ENCODE data around the gene CRIP3.

CRIP3 gene

DNA sequence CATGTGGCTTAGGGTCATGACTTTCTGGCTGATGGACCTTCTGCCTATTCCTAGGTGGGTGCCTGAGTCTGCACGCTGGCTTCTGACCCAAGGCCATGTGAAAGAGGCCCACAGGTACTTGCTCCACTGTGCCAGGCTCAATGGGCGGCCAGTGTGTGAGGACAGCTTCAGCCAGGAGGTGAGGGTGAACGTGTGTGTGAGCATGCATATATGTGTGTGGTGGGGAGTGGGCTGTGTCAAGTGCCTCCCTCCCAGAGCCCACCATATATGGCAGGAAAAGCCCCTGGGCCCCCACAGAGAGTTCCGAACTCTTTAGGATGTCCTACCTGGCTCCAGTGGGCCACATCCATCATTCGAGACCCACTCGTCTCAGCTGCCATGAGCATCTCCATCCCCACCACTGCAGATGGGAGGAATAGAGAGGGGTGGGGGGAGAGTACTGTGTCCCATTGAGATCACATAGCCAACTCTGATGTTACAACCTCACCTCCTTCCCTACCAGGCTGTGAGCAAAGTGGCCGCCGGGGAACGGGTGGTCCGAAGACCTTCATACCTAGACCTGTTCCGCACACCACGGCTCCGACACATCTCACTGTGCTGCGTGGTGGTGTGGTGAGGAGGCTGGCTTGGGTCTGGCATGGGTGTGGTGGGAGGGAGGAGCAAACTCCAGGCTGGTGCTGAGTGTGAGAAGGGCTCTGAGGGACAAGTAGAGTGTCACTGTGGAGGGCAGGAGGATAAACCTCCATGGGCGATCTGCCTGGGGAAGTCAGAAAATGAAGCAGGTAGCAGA lies 7.3 kb downstream of the CRIP3 start:
- DNase-seq (ENCODE audit: insufficient read length, low spot score) (no peak), FAIRE-seq (no peak)
- TF ChIP-seq POLR2A (IDR thresholded peaks at IDR 0.05; ENCODE audit: low read depth, low read length): no peak

DNA sequence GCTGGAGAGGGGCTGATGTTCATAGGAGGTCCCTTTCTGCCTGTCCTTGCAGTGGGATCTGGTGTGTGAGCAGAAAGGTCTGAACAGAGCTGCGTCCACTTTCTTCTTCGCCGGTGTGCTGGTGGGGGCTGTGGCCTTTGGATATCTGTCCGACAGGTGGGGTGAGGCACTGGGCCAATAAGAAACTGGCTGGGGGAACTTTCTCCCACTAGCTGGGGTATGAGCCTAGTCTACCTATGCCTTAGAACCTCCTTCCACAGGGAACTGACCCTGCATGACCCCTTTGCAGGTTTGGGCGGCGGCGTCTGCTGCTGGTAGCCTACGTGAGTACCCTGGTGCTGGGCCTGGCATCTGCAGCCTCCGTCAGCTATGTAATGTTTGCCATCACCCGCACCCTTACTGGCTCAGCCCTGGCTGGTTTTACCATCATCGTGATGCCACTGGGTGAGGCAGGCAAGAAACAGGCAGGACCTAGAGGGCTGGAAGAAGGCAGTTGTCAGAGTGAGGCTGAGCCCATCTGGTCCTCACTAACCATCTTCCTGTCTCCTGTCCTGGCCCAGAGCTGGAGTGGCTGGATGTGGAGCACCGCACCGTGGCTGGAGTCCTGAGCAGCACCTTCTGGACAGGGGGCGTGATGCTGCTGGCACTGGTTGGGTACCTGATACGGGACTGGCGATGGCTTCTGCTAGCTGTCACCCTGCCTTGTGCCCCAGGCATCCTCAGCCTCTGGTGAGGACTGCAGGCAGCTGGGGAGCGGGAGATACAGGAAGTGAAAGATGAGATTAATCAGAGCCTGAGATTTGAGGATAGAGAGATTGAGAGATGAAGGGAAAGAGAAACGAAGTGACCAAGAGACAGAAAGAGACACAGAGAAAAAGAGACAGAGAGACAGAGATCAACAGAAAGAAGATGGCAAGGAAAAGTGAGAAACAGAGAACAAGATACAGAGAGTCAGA lies 9.0 kb downstream of the CRIP3 start:
- FAIRE-seq (no peak), DNase-seq (ENCODE audit: insufficient read length, low spot score) (no peak)
- TF ChIP-seq POLR2A (IDR thresholded peaks at IDR 0.05; ENCODE audit: low read depth, low read length): no peak

GRCh38 chr6:43298565-43299337 lies 9.9 kb downstream of the CRIP3 start:
- no peak for TF ChIP-seq POLR2A (IDR thresholded peaks at IDR 0.05; ENCODE audit: low read depth, low read length)
- no peak for DNase-seq (ENCODE audit: insufficient read length, low spot score)
- FAIRE-seq: no peak

- DNase-seq (ENCODE audit: insufficient read length, low spot score): no peak
- no peak for TF ChIP-seq POLR2A (IDR thresholded peaks at IDR 0.05; ENCODE audit: low read depth, low read length)
- FAIRE-seq: no peak
Measured at GRCh38 chr6:43297644-43298564, 10.7 kb downstream of the CRIP3 start, which contains the start of gene SLC22A7. Gene SLC22A7, plus strand, starts transcription at chr6:43298260. Its CDS starts 99 bp downstream, at chr6:43298359.

- FAIRE-seq (no peak), DNase-seq (ENCODE audit: insufficient read length, low spot score) (no peak)
- TF ChIP-seq POLR2A (IDR thresholded peaks at IDR 0.05; ENCODE audit: low read depth, low read length): no peak
Measured at GRCh38 chr6:43296780-43297497, 11.7 kb downstream of the CRIP3 start.

DNA sequence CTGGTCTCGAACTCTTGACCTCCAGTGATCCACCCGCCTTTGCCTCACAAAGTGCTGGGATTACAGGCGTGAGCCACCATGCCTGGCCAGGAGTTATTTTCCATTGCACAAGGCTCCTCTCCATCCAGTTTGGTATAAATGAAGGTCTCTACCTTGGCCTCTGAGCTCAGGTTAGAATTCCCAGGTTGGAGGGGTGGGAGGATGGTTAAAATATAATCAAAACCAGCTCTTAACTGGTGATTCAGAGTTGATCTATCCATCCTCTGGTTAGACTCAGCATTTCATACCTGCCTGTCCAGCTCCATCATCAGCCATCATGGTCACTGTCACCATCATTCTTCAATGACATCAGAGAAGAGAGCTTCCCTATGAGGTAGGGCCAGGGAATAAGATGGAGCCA lies 13.2 kb downstream of the CRIP3 start:
- DNase-seq (ENCODE audit: insufficient read length, low spot score) (no peak), FAIRE-seq (no peak)
- no peak for TF ChIP-seq POLR2A (IDR thresholded peaks at IDR 0.05; ENCODE audit: low read depth, low read length)

- no peak for TF ChIP-seq POLR2A (IDR thresholded peaks at IDR 0.05; ENCODE audit: low read depth, low read length)
- DNase-seq (ENCODE audit: insufficient read length, low spot score): no peak
- FAIRE-seq: no peak
Measured at GRCh38 chr6:43294536-43294935, 14.1 kb downstream of the CRIP3 start.

DNA sequence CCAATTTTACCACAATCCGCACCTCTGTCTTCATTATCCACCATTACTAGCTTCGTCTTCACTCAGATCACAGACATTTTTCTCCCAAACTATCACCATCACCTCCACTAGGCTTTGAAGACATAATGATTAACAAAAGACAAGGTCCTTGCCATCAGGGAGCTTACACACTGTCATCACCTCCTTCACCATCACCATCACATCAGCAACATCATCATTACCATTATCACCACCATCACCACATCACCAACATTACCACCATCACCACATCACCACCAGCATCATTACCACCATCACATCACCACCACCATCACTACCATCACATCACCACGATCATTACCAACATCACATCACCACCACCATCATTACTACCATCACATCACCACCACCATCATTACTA lies 14.9 kb downstream of the CRIP3 start:
- DNase-seq (ENCODE audit: insufficient read length, low spot score) (no peak), FAIRE-seq (no peak)
- TF ChIP-seq POLR2A (IDR thresholded peaks at IDR 0.05; ENCODE audit: low read depth, low read length): no peak

DNA sequence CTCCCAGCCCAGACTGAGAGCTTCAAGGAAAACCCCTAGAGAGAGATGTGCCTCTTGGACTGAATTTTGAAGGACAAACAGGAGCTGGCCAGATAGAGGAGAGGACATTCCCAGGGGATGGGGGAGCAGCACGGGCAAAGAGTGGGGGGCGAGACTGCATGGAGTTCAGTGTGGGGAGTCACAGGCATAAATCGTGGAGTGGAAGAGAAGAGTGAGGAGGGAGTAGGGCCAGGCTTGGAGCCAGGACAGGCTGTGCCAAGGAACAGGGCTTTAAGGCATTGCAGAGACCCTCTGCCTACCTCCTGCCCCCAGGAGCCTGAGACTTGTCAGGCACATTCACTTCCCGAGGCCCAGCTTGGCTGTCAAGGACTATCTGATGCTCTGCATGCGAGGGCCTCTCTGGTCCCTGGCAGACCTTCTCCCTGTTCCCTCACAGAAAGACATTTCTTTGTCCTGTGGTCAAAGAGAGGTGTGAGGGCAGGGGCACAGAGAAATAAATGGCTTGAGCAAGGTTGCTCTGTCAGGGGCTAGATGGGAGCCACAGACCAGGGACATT lies 15.8 kb downstream of the CRIP3 start:
- TF ChIP-seq POLR2A (IDR thresholded peaks at IDR 0.05; ENCODE audit: low read depth, low read length): no peak
- DNase-seq (ENCODE audit: insufficient read length, low spot score): no peak

GRCh38 chr6:43292341-43292740 lies 16.3 kb downstream of the CRIP3 start:
- no peak for FAIRE-seq
- no peak for TF ChIP-seq POLR2A (IDR thresholded peaks at IDR 0.05; ENCODE audit: low read depth, low read length)

More for the DNA sequence above, 15.8 kb downstream of the CRIP3 start:
- FAIRE-seq: no peak

DNA sequence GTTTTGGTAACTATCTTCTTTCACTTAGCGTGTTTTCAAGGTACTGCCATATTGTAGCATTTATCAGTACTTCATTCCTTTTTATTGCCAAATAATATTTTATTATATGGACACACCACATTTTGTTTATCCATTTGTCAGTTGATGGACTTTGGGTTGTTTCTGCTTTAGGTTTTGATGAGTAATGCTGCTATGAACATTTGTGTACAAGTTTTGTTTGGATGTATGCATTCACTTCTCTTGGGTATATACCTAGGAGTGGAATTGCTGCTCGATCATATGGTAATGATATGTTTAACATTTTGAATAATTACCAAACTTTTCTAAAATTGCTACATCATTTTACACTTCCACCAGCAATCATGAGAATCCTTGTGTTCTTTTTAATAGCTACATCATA lies 16.9 kb downstream of the CRIP3 start:
- TF ChIP-seq POLR2A (IDR thresholded peaks at IDR 0.05; ENCODE audit: low read depth, low read length): no peak
- FAIRE-seq: no peak
- no peak for DNase-seq (ENCODE audit: insufficient read length, low spot score)

More at GRCh38 chr6:43292341-43292740, 16.3 kb downstream of the CRIP3 start:
- DNase-seq (ENCODE audit: insufficient read length, low spot score): no peak

GRCh38 chr6:43290905-43291355 lies 17.7 kb downstream of the CRIP3 start:
- DNase-seq (ENCODE audit: insufficient read length, low spot score) (no peak), FAIRE-seq (no peak)
- no peak for TF ChIP-seq POLR2A (IDR thresholded peaks at IDR 0.05; ENCODE audit: low read depth, low read length)
